Measurements from ENCODE around the gene DCLK2. TPM values are rescaled to one million over a fixed set of nuclear protein-coding genes. Genes with fewer than 3 reads are reported as not detected.
A peak's percentile ranks its signal among the peaks of the same experiment; 100 is the strongest.

Gene DCLK2
- total and polyA plus RNA-seq, 2 of the 4 experiments (the other 2 are of a cell fraction): 11.3 to 15.5 TPM

- H3K9me1 ChIP-seq (ENCODE audit: insufficient read depth, low read length): 0 out of 2 replicates have a peak, but pooled peaks cover 6% of the 10 kb centered on the region
- no peak overlapping the region for H2BK20ac ChIP-seq (ENCODE audit: low read depth, low read length)
- DNase-seq: no peak
- H3K4me1 ChIP-seq (ENCODE audit: control insufficient read depth, insufficient read depth, low read length): no peaks in the 10 kb centered on the region
- ChIA-PET CTCF (no interaction called here), POLR2A (ENCODE audit: unreplicated experiment) (no interaction called here)
- dilution Hi-C loops (cut with HindIII; ENCODE audit: low sequenced_read_pairs, unreplicated experiment): no loop called here
- H4K20me1 ChIP-seq (ENCODE audit: insufficient read depth, low read length): no peaks in the 10 kb centered on the region
- no peak overlapping the region for H4K5ac ChIP-seq (ENCODE audit: low read depth, low read length)
- no peak overlapping the region for H2BK120ac ChIP-seq (ENCODE audit: low read depth, low read length)
- H3K4me2 ChIP-seq (ENCODE audit: low read depth, low read length): no peak overlapping the region
- intact Hi-C loops (cut with micrococcal nuclease): no loop called here
- no peak overlapping the region for H3K4ac ChIP-seq (ENCODE audit: low read depth, low read length)
- H3K9ac ChIP-seq (ENCODE audit: low read depth, low read length): no peak overlapping the region
- no CpG with 5 or more reads among the region's 3 CpGs for WGBS, 2 experiments (ENCODE audit: extremely low coverage in 2 of 2, insufficient read length in 1 of 2)
- TF ChIP-seq USF2 (IDR thresholded peaks at IDR 0.05; ENCODE audit: low read depth, low read length) (no peak), CEBPB (IDR thresholded peaks at IDR 0.05; ENCODE audit: low read depth, low read length) (no peak), BHLHE40 (IDR thresholded peaks at IDR 0.05; ENCODE audit: low read depth, low read length) (no peak), ELK1 (IDR thresholded peaks at IDR 0.05; ENCODE audit: borderline replicate concordance, low read depth, low read length) (no peak), NFE2L2 (IDR thresholded peaks at IDR 0.05; ENCODE audit: low read depth, low read length) (no peak), MAZ (IDR thresholded peaks at IDR 0.05; ENCODE audit: borderline replicate concordance, low read depth, low read length) (no peak), MAFK (IDR thresholded peaks at IDR 0.05; ENCODE audit: low read depth, low read length) (no peak), RAD21 (IDR thresholded peaks at IDR 0.05; ENCODE audit: low read length) (no peak)
- no peak overlapping the region for H3K4me3 ChIP-seq (ENCODE audit: insufficient read depth, low read depth, low read length)
- peaks cover 26 to 48% of the 10 kb centered on the region in 2 experiments for H3K79me1 ChIP-seq (ENCODE audit: low read depth in 1 of 2, low read length in 2 of 2)
- H2AK9ac ChIP-seq (replicated peaks; ENCODE audit: low read depth, low read length, poor library complexity): no peak overlapping the region
- H3K14ac ChIP-seq (replicated peaks; ENCODE audit: low read depth, low read length): no peak overlapping the region
- no peak overlapping the region for H4K91ac ChIP-seq (ENCODE audit: insufficient read depth, low read depth, low read length)
- H3K9me3 ChIP-seq (ENCODE audit: control insufficient read depth, insufficient read depth, low read length): peaks cover 3% of the 10 kb centered on the region
- H3K27ac ChIP-seq (ENCODE audit: insufficient read depth, low read length): no peak overlapping the region
- H3K56ac ChIP-seq (ENCODE audit: extremely low read depth, insufficient read depth, low read length): no peak overlapping the region
- no peak overlapping the region for H2BK5ac ChIP-seq (ENCODE audit: low read depth, low read length, poor library complexity, severe bottlenecking)
- H3K18ac ChIP-seq (ENCODE audit: low read depth, low read length): no peak overlapping the region
- H2AFZ ChIP-seq (replicated peaks; ENCODE audit: low read length, poor library complexity): no peak overlapping the region
- no peaks in the 10 kb centered on the region for H3K36me3 ChIP-seq (ENCODE audit: control insufficient read depth, insufficient read depth, low read length)
- ATAC-seq (ENCODE audit: low read depth): no peak; the same call in 1 of the 2 replicates
- no TSS peak for BruUV-seq (replicated peaks)
- in situ Hi-C loops (cut with MboI; ENCODE audit: low sequenced_read_pairs): no loop called here
- no peak overlapping the region for H2AK5ac ChIP-seq (ENCODE audit: low read depth, low read length)
- H4K8ac ChIP-seq (ENCODE audit: low read depth in 2 of 2, low read length in 2 of 2): no peak overlapping the region
- H3K23ac ChIP-seq (ENCODE audit: low read depth, low read length): 0 out of 2 replicates have a peak overlapping the region, but pooled peaks have one; percentile 27
- no peaks in the 10 kb centered on the region for H3K27me3 ChIP-seq (ENCODE audit: control insufficient read depth, insufficient read depth, low read length)
- no peak overlapping the region for H2BK15ac ChIP-seq (ENCODE audit: low read depth, low read length)
Measured at GRCh38 chr4:150164956-150165629, 86.8 kb downstream of the DCLK2 start.

Data from IMR-90 (cell line).